HAP-1 (cell line): ENCODE measurements around the gene AUH.
A peak's percentile ranks its signal among the peaks of the same experiment; 100 is the strongest.
"Not testable (repeated sequence)": the region's sequence is repeated elsewhere in the genome, so short reads cannot be mapped to it uniquely, and the experiment has no call there.

Source experiments
- DNase-seq, 2 experiments: peaks; one replicate each; pipeline ENCODE4 v3.0.0-alpha.2; 2016 to 2020; ENCODE audit warnings: low spot score in 2 of 2
- H3K27me3 ChIP-seq: fragments of 250-450 bp; sonication (Bioruptor Pico); 2 replicates; pipeline ENCODE4 v1.5.1; 2020; ENCODE audit warnings: low read depth, mild to moderate bottlenecking, moderate library complexity
- H3K36me3 ChIP-seq: fragments of 250-450 bp; sonication (Bioruptor Pico); replicated peaks from 2 replicates; pipeline ENCODE4 v1.5.1; 2020; ENCODE audit warnings: mild to moderate bottlenecking
- H3K4me1 ChIP-seq: fragments of 250-450 bp; sonication (Bioruptor Pico); 2 replicates; pipeline ENCODE4 v1.5.1; 2020; ENCODE audit warnings: mild to moderate bottlenecking
- H3K4me3 ChIP-seq: fragments of 250-450 bp; sonication (Bioruptor Pico); 2 replicates; pipeline ENCODE4 v1.5.1; 2020; ENCODE audit warnings: mild to moderate bottlenecking, moderate library complexity
- H3K9me3 ChIP-seq: fragments of 250-450 bp; sonication (Bioruptor Pico); 2 replicates; pipeline ENCODE4 v1.5.1; 2020; ENCODE audit warnings: mild to moderate bottlenecking, moderate library complexity
- in situ Hi-C: fragments of 300-500 bp; cut with MboI; formaldehyde crosslinking; loops from 3 replicates; pipeline ENCODE4 v1.14.3; 2020; ENCODE audit warnings: low sequenced_read_pairs, inconsistent platforms, mixed read lengths

The AUH gene

GRCh38 chr9:91392435-91392834 is 30.7 kb upstream of the AUH start:
- Histone ChIP-seq H3K4me1 (no peaks in the 10 kb centered on the region), H3K4me3 (no peak overlapping the region), H3K9me3 (no peaks in the 10 kb centered on the region), H3K36me3 (no peaks in the 10 kb centered on the region), H3K27me3 (no peaks in the 10 kb centered on the region)
- in situ Hi-C loops, result no loop called here
- no peak for DNase-seq

GRCh38 chr9:91391818-91392217 is 30.1 kb upstream of the AUH start:
- H3K9me3 ChIP-seq, result no peaks in the 10 kb centered on the region
- H3K4me3 ChIP-seq, result no peak overlapping the region
- no peaks in the 10 kb centered on the region for H3K27me3 ChIP-seq
- in situ Hi-C loops, result no loop called here
- H3K4me1 ChIP-seq, result no peaks in the 10 kb centered on the region
- no peaks in the 10 kb centered on the region for H3K36me3 ChIP-seq
- no peak for DNase-seq

GRCh38 chr9:91391412-91391811 is 29.7 kb upstream of the AUH start:
- in situ Hi-C loops, result no loop called here
- H3K9me3 ChIP-seq, result no peaks in the 10 kb centered on the region
- no peaks in the 10 kb centered on the region for H3K36me3 ChIP-seq
- no peaks in the 10 kb centered on the region for H3K27me3 ChIP-seq
- no peak overlapping the region for H3K4me3 ChIP-seq
- H3K4me1 ChIP-seq, result no peaks in the 10 kb centered on the region
- no peak for DNase-seq

- H3K27me3 ChIP-seq, H3K4me3 ChIP-seq, in situ Hi-C loops, DNase-seq, H3K36me3 ChIP-seq, H3K9me3 ChIP-seq, H3K4me1 ChIP-seq: not testable (repeated sequence)
Measured at GRCh38 chr9:91389686-91390085, 28.0 kb upstream of the AUH start.

GRCh38 chr9:91386765-91387164 is 25.0 kb upstream of the AUH start:
- DNase-seq, result no peak
- no peak overlapping the region for H3K4me3 ChIP-seq
- in situ Hi-C loops, result no loop called here

GRCh38 chr9:91384954-91385353 is 23.2 kb upstream of the AUH start:
- no peaks in the 10 kb centered on the region for H3K36me3 ChIP-seq
- in situ Hi-C loops, result no loop called here
- H3K4me1 ChIP-seq, result no peaks in the 10 kb centered on the region
- no peaks in the 10 kb centered on the region for H3K9me3 ChIP-seq
- H3K27me3 ChIP-seq, result no peaks in the 10 kb centered on the region
- no peak overlapping the region for H3K4me3 ChIP-seq
- DNase-seq, result no peak

More at GRCh38 chr9:91386765-91387164, 25.0 kb upstream of the AUH start:
- H3K9me3 ChIP-seq, result no peaks in the 10 kb centered on the region
- H3K27me3 ChIP-seq, result no peaks in the 10 kb centered on the region
- H3K4me1 ChIP-seq, result no peaks in the 10 kb centered on the region
- no peaks in the 10 kb centered on the region for H3K36me3 ChIP-seq

GRCh38 chr9:91383577-91383976 is 21.9 kb upstream of the AUH start:
- H3K36me3 ChIP-seq, result no peaks in the 10 kb centered on the region
- H3K9me3 ChIP-seq, result no peaks in the 10 kb centered on the region
- H3K4me3 ChIP-seq, result no peak overlapping the region
- DNase-seq, result no peak
- in situ Hi-C loops, result no loop called here
- H3K4me1 ChIP-seq, result no peaks in the 10 kb centered on the region
- 0 out of 2 replicates have a peak, but pooled peaks cover 4% of the 10 kb centered on the region for H3K27me3 ChIP-seq

GRCh38 chr9:91382298-91382697 is 20.6 kb upstream of the AUH start:
- no peaks in the 10 kb centered on the region for H3K4me1 ChIP-seq
- H3K4me3 ChIP-seq, result no peak overlapping the region
- in situ Hi-C loops, result no loop called here
- H3K9me3 ChIP-seq, result no peaks in the 10 kb centered on the region
- 0 out of 2 replicates have a peak, but pooled peaks cover 4% of the 10 kb centered on the region for H3K27me3 ChIP-seq
- DNase-seq, result no peak
- H3K36me3 ChIP-seq, result no peaks in the 10 kb centered on the region

GRCh38 chr9:91379426-91379825 is 17.7 kb upstream of the AUH start:
- H3K9me3 ChIP-seq, result no peaks in the 10 kb centered on the region
- DNase-seq, result no peak
- 0 out of 2 replicates have a peak, but pooled peaks cover 4% of the 10 kb centered on the region for H3K27me3 ChIP-seq
- no peaks in the 10 kb centered on the region for H3K4me1 ChIP-seq
- no peak overlapping the region for H3K4me3 ChIP-seq
- no peaks in the 10 kb centered on the region for H3K36me3 ChIP-seq
- in situ Hi-C loops, result no loop called here

- H3K4me1 ChIP-seq, result no peaks in the 10 kb centered on the region
- 0 out of 2 replicates have a peak, but pooled peaks cover 4% of the 10 kb centered on the region for H3K27me3 ChIP-seq
- no peaks in the 10 kb centered on the region for H3K9me3 ChIP-seq
- H3K4me3 ChIP-seq, result no peak overlapping the region
- no peak for DNase-seq
- in situ Hi-C loops, result no loop called here
- H3K36me3 ChIP-seq, result no peaks in the 10 kb centered on the region
Measured at GRCh38 chr9:91378695-91379127, 17.0 kb upstream of the AUH start.

- DNase-seq, H3K36me3 ChIP-seq, H3K27me3 ChIP-seq, in situ Hi-C loops, H3K4me1 ChIP-seq, H3K9me3 ChIP-seq, H3K4me3 ChIP-seq: not testable (repeated sequence)
Measured at GRCh38 chr9:91378054-91378453, 16.3 kb upstream of the AUH start.

- Histone ChIP-seq H3K4me3 (no peak overlapping the region), H3K27me3 (0 out of 2 replicates have a peak, but pooled peaks cover 4% of the 10 kb centered on the region), H3K4me1 (peaks cover 5% of the 10 kb centered on the region), H3K36me3 (no peaks in the 10 kb centered on the region), H3K9me3 (no peaks in the 10 kb centered on the region)
- in situ Hi-C loops, result no loop called here
- DNase-seq, result no peak
Measured at GRCh38 chr9:91376239-91376638, 14.5 kb upstream of the AUH start.

GRCh38 chr9:91374939-91375338 is 13.2 kb upstream of the AUH start:
- in situ Hi-C loops, result no loop called here
- DNase-seq, result no peak
- Histone ChIP-seq H3K27me3 (0 out of 2 replicates have a peak, but pooled peaks cover 4% of the 10 kb centered on the region), H3K4me1 (peaks cover 5% of the 10 kb centered on the region), H3K9me3 (no peaks in the 10 kb centered on the region), H3K36me3 (no peaks in the 10 kb centered on the region), H3K4me3 (no peak overlapping the region)

- Histone ChIP-seq H3K36me3 (no peaks in the 10 kb centered on the region), H3K27me3 (no peaks in the 10 kb centered on the region), H3K4me1 (peaks cover 5% of the 10 kb centered on the region), H3K9me3 (no peaks in the 10 kb centered on the region), H3K4me3 (no peak overlapping the region)
- in situ Hi-C loops, result no loop called here
- DNase-seq, result peak in 1 of 2 experiments; percentile 44
Measured at GRCh38 chr9:91371894-91372293, 10.2 kb upstream of the AUH start.

- H3K27me3 ChIP-seq, DNase-seq, H3K4me1 ChIP-seq, in situ Hi-C loops, H3K36me3 ChIP-seq, H3K4me3 ChIP-seq, H3K9me3 ChIP-seq: not testable (repeated sequence)
Measured at GRCh38 chr9:91370006-91370405, 8.3 kb upstream of the AUH start.
